Calu3 (cell line): ENCODE measurements around the gene PARD3. TPM values are rescaled to one million over a fixed set of nuclear protein-coding genes. Genes with fewer than 3 reads are reported as not detected.

Experiments
- BruUV-seq: library from RNA; stranded (reverse); fragments of 400-500 nt; replicated peaks from 2 replicates; lab custom pipeline; 2021; lab: Mats Ljungman, UMichigan
- CTCF ChIA-PET: fragments of 300-600 bp; sonication (Branson Sonifier 250); formaldehyde crosslinking; loops from one replicate; lab custom pipeline; 2022; ENCODE audit warnings: antibody characterized with exemption; lab: Charles Lee
- DNase-seq: peaks from one replicate; pipeline ENCODE4 v3.0.0; 2022
- H3K27ac Mint-ChIP-seq: one replicate; pipeline ENCODE4 v1.8.0; 2022; ENCODE audit warnings: mixed read lengths; ENCODE audit not compliant: unreplicated experiment
- H3K27me3 Mint-ChIP-seq: one replicate; pipeline ENCODE4 v1.8.0; 2022; ENCODE audit warnings: mixed read lengths; ENCODE audit not compliant: unreplicated experiment
- H3K36me3 Mint-ChIP-seq: one replicate; pipeline ENCODE4 v1.8.0; 2022; ENCODE audit warnings: mild to moderate bottlenecking, moderate library complexity, mixed read lengths; ENCODE audit not compliant: insufficient read depth, unreplicated experiment
- H3K4me1 Mint-ChIP-seq: one replicate; pipeline ENCODE4 v1.8.0; 2022; ENCODE audit warnings: mild to moderate bottlenecking, low read depth, mixed read lengths; ENCODE audit not compliant: unreplicated experiment
- H3K4me3 Mint-ChIP-seq: one replicate; pipeline ENCODE4 v1.8.0; 2022; ENCODE audit warnings: mild to moderate bottlenecking, low read depth, moderate library complexity, mixed read lengths; ENCODE audit not compliant: unreplicated experiment
- H3K9me3 Mint-ChIP-seq: one replicate; pipeline ENCODE4 v1.8.0; 2022; ENCODE audit warnings: low read depth, mixed read lengths; ENCODE audit not compliant: unreplicated experiment
- CTCF ChIP-seq: fragments of 200-600 bp; IDR thresholded peaks from one replicate; pipeline ENCODE4 v1.8.0; 2022; ENCODE audit warnings: antibody characterized with exemption; ENCODE audit not compliant: unreplicated experiment
- intact Hi-C: fragments of 100-400 bp; cut with micrococcal nuclease; formaldehyde crosslinking; loops from one replicate; pipeline ENCODE4 v1.10.0; 2022; ENCODE audit not compliant: unreplicated experiment
- total RNA-seq: library from RNA; stranded (reverse); gene quantifications from 2 replicates; pipeline ENCODE4 v1.2.3, GENCODE V29; 2022

The PARD3 gene
- total RNA-seq, 1 experiment from 2014 or later: 62.4 TPM

- no TSS peak for BruUV-seq
- no peaks in the 10 kb centered on the region for H3K9me3 Mint-ChIP-seq
- H3K27me3 Mint-ChIP-seq: no peaks in the 10 kb centered on the region
- H3K4me1 Mint-ChIP-seq: peaks cover 21% of the 10 kb centered on the region
- intact Hi-C loops: no loop called here
- H3K36me3 Mint-ChIP-seq: no peaks in the 10 kb centered on the region
- no peak for TF ChIP-seq CTCF
- no peak overlapping the region for H3K27ac Mint-ChIP-seq
- no peak for DNase-seq
- H3K4me3 Mint-ChIP-seq: no peak overlapping the region
- CTCF ChIA-PET: no interaction called here
These were observed 227.4 kb downstream of the PARD3 start for GRCh38 chr10:34587680-34588019.

GRCh38 chr10:34587002-34587679 is 228.0 kb downstream of the PARD3 start:
- no TSS peak for BruUV-seq
- Mint-ChIP-seq H3K4me3 (no peak overlapping the region), H3K27ac (no peak overlapping the region), H3K9me3 (no peaks in the 10 kb centered on the region), H3K4me1 (peaks cover 26% of the 10 kb centered on the region), H3K36me3 (no peaks in the 10 kb centered on the region), H3K27me3 (no peaks in the 10 kb centered on the region)
- no peak for TF ChIP-seq CTCF
- intact Hi-C loops: no loop called here
- no peak for DNase-seq
- CTCF ChIA-PET: no interaction called here

GRCh38 chr10:34585422-34586112 is 229.5 kb downstream of the PARD3 start:
- no peaks in the 10 kb centered on the region for H3K27me3 Mint-ChIP-seq
- DNase-seq: no peak
- no peak for TF ChIP-seq CTCF
- intact Hi-C loops: no loop called here
- CTCF ChIA-PET: no interaction called here
- no TSS peak for BruUV-seq
- H3K27ac Mint-ChIP-seq: no peak overlapping the region
- H3K4me3 Mint-ChIP-seq: no peak overlapping the region
- no peaks in the 10 kb centered on the region for H3K36me3 Mint-ChIP-seq
- H3K4me1 Mint-ChIP-seq: peaks cover 27% of the 10 kb centered on the region
- no peaks in the 10 kb centered on the region for H3K9me3 Mint-ChIP-seq

- CTCF ChIA-PET: no interaction called here
- intact Hi-C loops: loop anchor here (5.0 kb wide), 1 partner anchor 62 kb away; no protein-coding TSS in a partner anchor
- Mint-ChIP-seq H3K36me3 (no peaks in the 10 kb centered on the region), H3K4me3 (no peak overlapping the region), H3K4me1 (peaks cover 27% of the 10 kb centered on the region), H3K27ac (no peak overlapping the region), H3K27me3 (no peaks in the 10 kb centered on the region), H3K9me3 (no peaks in the 10 kb centered on the region)
- TF ChIP-seq CTCF: no peak
- no peak for DNase-seq
- BruUV-seq: no TSS peak
These were observed 230.9 kb downstream of the PARD3 start for GRCh38 chr10:34584164-34584563.
